ENCODE data around the gene STXBP3. TPM values are rescaled to one million over a fixed set of nuclear protein-coding genes. Genes with fewer than 3 reads are reported as not detected.

Gene STXBP3
- total and polyA plus RNA-seq, 2 of the 4 experiments (the other 2 are of a cell fraction) = 19.1 to 19.7 TPM

- TF ChIP-seq, protein P1, sequence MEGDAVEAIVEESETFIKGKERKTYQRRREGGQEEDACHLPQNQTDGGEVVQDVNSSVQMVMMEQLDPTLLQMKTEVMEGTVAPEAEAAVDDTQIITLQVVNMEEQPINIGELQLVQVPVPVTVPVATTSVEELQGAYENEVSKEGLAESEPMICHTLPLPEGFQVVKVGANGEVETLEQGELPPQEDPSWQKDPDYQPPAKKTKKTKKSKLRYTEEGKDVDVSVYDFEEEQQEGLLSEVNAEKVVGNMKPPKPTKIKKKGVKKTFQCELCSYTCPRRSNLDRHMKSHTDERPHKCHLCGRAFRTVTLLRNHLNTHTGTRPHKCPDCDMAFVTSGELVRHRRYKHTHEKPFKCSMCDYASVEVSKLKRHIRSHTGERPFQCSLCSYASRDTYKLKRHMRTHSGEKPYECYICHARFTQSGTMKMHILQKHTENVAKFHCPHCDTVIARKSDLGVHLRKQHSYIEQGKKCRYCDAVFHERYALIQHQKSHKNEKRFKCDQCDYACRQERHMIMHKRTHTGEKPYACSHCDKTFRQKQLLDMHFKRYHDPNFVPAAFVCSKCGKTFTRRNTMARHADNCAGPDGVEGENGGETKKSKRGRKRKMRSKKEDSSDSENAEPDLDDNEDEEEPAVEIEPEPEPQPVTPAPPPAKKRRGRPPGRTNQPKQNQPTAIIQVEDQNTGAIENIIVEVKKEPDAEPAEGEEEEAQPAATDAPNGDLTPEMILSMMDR (conservative IDR thresholded peaks at IDR 0.05; ENCODE audit: low read depth, low read length) = no peak
- no peak for TF ChIP-seq MAFK (IDR thresholded peaks at IDR 0.05; ENCODE audit: low read depth, low read length)
- TF ChIP-seq POLR2A (IDR thresholded peaks at IDR 0.05; ENCODE audit: low read depth, low read length) = peak; percentile 51; the same call in 1 of the 2 replicates
These were observed 69.8 kb downstream of the STXBP3 start (continued) for GRCh38 chr1:108816049-108816893.

Measured in IMR-90 (cell line).